Activated CD4-positive, alpha-beta memory T cell treated with anti-CD3 and anti-CD28 coated beads, Interleukin-2, amount 10 ng/mL, durations not matched to agents 7 days and 5 days (primary cell): Measurements from ENCODE around the gene SUFU. TPM values are rescaled to one million over a fixed set of nuclear protein-coding genes. Genes with fewer than 3 reads are reported as not detected.
"Not testable (repeated sequence)": the region's sequence is repeated elsewhere in the genome, so short reads cannot be mapped to it uniquely, and the experiment has no call there.

Experiments used
- CTCF ChIA-PET: fragments of 350-600 bp; sonication (Branson Sonifier 250); formaldehyde crosslinking; loops from one replicate; lab custom pipeline; 2021; ENCODE audit warnings: antibody characterized with exemption, inconsistent platforms; lab: Charles Lee
- POLR2A ChIA-PET: fragments of 350-600 bp; sonication (Branson Sonifier 250); formaldehyde crosslinking; loops from one replicate; lab custom pipeline; 2021; ENCODE audit warnings: antibody characterized with exemption; lab: Charles Lee
- DNase-seq: peaks from one replicate; pipeline ENCODE4 v3.0.0-alpha.2; 2020
- H3K27ac Mint-ChIP-seq: one replicate; pipeline ENCODE4 v1.8.0; 2021; ENCODE audit warnings: mild to moderate bottlenecking, mixed read lengths
- H3K27me3 Mint-ChIP-seq: one replicate; pipeline ENCODE4 v1.8.0; 2021; ENCODE audit warnings: mixed read lengths
- H3K36me3 Mint-ChIP-seq: one replicate; pipeline ENCODE4 v1.8.0; 2021; ENCODE audit warnings: low read depth, mixed read lengths
- H3K4me1 Mint-ChIP-seq: one replicate; pipeline ENCODE4 v1.8.0; 2021; ENCODE audit warnings: mixed read lengths
- H3K4me3 Mint-ChIP-seq: one replicate; pipeline ENCODE4 v1.8.0; 2021; ENCODE audit warnings: mild to moderate bottlenecking, mixed read lengths
- H3K9me3 Mint-ChIP-seq: one replicate; pipeline ENCODE4 v1.8.0; 2021; ENCODE audit warnings: mixed read lengths
- total RNA-seq, 2 experiments: library from RNA; stranded (reverse); gene quantifications; one replicate each; pipeline ENCODE4 v1.2.3, GENCODE V29; 2021

The SUFU gene
- total RNA-seq, 2 experiments from 2014 or later: 18.0 to 19.6 TPM

DNA sequence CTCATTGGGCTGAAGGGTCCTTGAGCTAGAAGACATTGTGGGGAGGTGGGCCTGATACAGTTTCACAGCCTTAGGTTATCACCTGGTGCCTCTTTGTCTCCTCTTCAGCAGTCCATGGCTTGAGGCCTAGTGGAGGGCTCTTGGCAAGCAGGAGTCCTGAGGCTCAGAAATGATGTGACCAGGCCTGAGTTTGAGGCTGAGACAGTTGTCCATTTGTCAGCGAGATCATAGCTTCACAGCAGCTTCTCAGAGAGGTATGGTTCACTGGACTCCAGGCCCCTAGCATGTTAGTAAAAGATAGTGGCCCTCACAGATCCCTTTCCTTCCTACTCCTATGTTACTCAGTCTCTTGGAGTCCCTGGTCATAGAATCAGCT, 19.1 kb downstream of the SUFU start:
- no peaks in the 10 kb centered on the region for H3K27me3 Mint-ChIP-seq
- no peak overlapping the region for H3K4me3 Mint-ChIP-seq
- H3K27ac Mint-ChIP-seq: no peak overlapping the region
- no peaks in the 10 kb centered on the region for H3K9me3 Mint-ChIP-seq
- DNase-seq: no peak
- H3K36me3 Mint-ChIP-seq: peaks cover 14% of the 10 kb centered on the region
- H3K4me1 Mint-ChIP-seq: peaks cover 5% of the 10 kb centered on the region
- CTCF ChIA-PET: no interaction called here
- POLR2A ChIA-PET: no interaction called here

- Mint-ChIP-seq H3K4me1 (peaks cover 5% of the 10 kb centered on the region), H3K9me3 (no peaks in the 10 kb centered on the region), H3K27me3 (no peaks in the 10 kb centered on the region), H3K27ac (no peak overlapping the region), H3K4me3 (no peak overlapping the region), H3K36me3 (peaks cover 14% of the 10 kb centered on the region)
- POLR2A ChIA-PET: no interaction called here
- CTCF ChIA-PET: interaction anchor here (0.7 kb wide), 1 partner anchor 55 kb away, joined by 3 read pairs; no protein-coding TSS in a partner anchor
- DNase-seq: no peak
Measured at GRCh38 chr10:102523250-102524029, 19.7 kb downstream of the SUFU start.

DNA sequence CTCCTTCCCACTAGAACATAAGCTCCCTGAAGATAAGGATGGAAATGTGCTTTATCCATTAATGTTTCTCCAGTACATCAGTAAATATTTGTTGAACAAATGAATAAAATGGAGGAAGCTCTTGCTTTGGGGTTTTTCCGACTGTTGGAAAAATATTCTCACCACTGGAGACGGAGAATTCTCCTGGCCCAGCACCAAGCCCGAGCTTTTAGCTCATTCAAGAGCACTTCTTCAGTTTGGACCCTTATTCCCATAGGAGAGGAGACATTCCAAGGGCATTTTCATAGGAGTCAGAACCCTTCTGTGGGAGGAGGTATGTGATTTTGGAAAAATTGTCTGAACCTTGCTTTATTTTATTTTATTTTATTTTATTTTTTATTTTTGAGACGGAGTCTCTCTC, 21.0 kb downstream of the SUFU start:
- no peaks in the 10 kb centered on the region for H3K9me3 Mint-ChIP-seq
- POLR2A ChIA-PET: interaction anchor here (0.7 kb wide), 1 partner anchor 72 kb away, joined by 3 read pairs; no protein-coding TSS in a partner anchor
- DNase-seq: no peak
- H3K4me1 Mint-ChIP-seq: peaks cover 8% of the 10 kb centered on the region
- peaks cover 14% of the 10 kb centered on the region for H3K36me3 Mint-ChIP-seq
- CTCF ChIA-PET: interaction anchor here (0.7 kb wide), 1 partner anchor 545 kb away, joined by 4 read pairs; no protein-coding TSS in a partner anchor
- H3K27ac Mint-ChIP-seq: no peak overlapping the region
- H3K4me3 Mint-ChIP-seq: no peak overlapping the region
- H3K27me3 Mint-ChIP-seq: no peaks in the 10 kb centered on the region

GRCh38 chr10:102527546-102527945, 23.8 kb downstream of the SUFU start:
- ChIA-PET POLR2A (no interaction called here), CTCF (no interaction called here)
- Mint-ChIP-seq H3K27me3 (no peaks in the 10 kb centered on the region), H3K4me3 (no peak overlapping the region), H3K36me3 (peaks cover 10% of the 10 kb centered on the region), H3K4me1 (peaks cover 8% of the 10 kb centered on the region), H3K9me3 (no peaks in the 10 kb centered on the region), H3K27ac (no peak overlapping the region)
- DNase-seq: no peak

DNA sequence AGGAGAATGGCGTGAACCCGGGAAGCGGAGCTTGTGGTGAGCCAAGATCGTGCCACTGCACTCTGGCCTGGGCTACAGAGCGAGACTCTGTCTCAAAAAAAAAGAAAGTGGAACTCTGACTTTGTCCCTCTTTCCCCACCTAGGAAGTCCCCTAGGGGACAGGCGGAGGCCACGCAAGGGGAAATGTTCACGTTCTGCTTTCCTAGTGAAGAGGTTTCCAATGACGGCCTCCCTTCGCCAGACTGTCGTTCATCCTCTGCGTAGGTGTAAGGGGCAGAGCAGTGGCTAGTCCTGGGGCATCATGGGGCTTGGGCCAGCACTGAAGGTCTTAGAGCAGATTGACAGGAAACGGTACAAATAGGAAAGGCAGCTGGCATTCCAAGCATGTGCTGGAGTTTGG, 30.6 kb downstream of the SUFU start:
- Mint-ChIP-seq H3K27me3 (no peaks in the 10 kb centered on the region), H3K27ac (no peak overlapping the region), H3K9me3 (no peaks in the 10 kb centered on the region), H3K4me3 (no peak overlapping the region), H3K36me3 (peaks cover 6% of the 10 kb centered on the region), H3K4me1 (no peaks in the 10 kb centered on the region)
- no peak for DNase-seq
- ChIA-PET POLR2A (no interaction called here), CTCF (no interaction called here)

GRCh38 chr10:102534966-102535365, 31.2 kb downstream of the SUFU start:
- DNase-seq, H3K36me3 Mint-ChIP-seq, POLR2A ChIA-PET, H3K4me3 Mint-ChIP-seq, CTCF ChIA-PET, H3K4me1 Mint-ChIP-seq, H3K9me3 Mint-ChIP-seq, H3K27me3 Mint-ChIP-seq, H3K27ac Mint-ChIP-seq: not testable (repeated sequence)

DNA sequence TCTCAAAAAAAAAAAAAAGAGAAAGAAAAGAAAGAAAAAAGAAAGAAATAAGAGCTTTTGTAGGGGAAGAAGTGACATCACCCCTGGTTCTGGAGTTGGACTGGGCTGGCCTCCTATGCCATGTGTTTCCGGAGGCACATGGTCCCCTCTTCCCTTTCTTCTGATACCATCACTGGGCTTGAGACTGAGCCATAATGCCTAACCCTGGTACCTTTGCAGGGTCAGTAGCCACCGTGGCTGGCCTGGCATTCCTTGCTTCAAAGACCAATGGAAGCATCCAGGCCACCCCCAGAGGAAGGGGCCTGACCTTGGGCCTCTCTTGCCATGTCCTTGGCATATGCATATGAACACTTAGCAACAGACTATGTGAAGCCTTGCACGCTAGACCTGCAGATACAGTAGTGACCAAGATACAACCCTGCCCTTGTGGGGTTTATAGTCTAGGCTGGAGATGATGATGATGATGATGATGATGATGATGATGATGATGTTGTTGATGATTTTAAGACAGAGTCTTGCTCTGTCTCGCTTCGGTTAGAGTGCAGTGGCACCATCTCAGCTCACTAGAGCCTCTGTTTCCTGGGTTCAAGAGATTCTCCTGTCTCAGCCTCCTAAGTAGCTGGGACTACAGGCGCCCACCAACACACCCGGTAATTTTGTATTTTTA, 31.8 kb downstream of the SUFU start:
- H3K4me1 Mint-ChIP-seq: no peaks in the 10 kb centered on the region
- peaks cover 6% of the 10 kb centered on the region for H3K36me3 Mint-ChIP-seq
- H3K4me3 Mint-ChIP-seq: no peak overlapping the region
- H3K27ac Mint-ChIP-seq: no peak overlapping the region
- no peaks in the 10 kb centered on the region for H3K27me3 Mint-ChIP-seq
- no peaks in the 10 kb centered on the region for H3K9me3 Mint-ChIP-seq
- no peak for DNase-seq
- ChIA-PET POLR2A (no interaction called here), CTCF (no interaction called here)

GRCh38 chr10:102537367-102537766, 33.6 kb downstream of the SUFU start:
- ChIA-PET CTCF (no interaction called here), POLR2A (no interaction called here)
- no peak overlapping the region for H3K27ac Mint-ChIP-seq
- no peaks in the 10 kb centered on the region for H3K27me3 Mint-ChIP-seq
- H3K4me3 Mint-ChIP-seq: no peak overlapping the region
- H3K36me3 Mint-ChIP-seq: peaks cover 6% of the 10 kb centered on the region
- DNase-seq: no peak
- no peaks in the 10 kb centered on the region for H3K4me1 Mint-ChIP-seq
- no peaks in the 10 kb centered on the region for H3K9me3 Mint-ChIP-seq

- DNase-seq: no peak
- H3K4me1 Mint-ChIP-seq: peaks cover 6% of the 10 kb centered on the region
- ChIA-PET POLR2A (no interaction called here), CTCF (no interaction called here)
- peaks cover 5% of the 10 kb centered on the region for H3K36me3 Mint-ChIP-seq
- no peaks in the 10 kb centered on the region for H3K27me3 Mint-ChIP-seq
- H3K9me3 Mint-ChIP-seq: no peaks in the 10 kb centered on the region
- no peak overlapping the region for H3K4me3 Mint-ChIP-seq
- H3K27ac Mint-ChIP-seq: no peak overlapping the region
Measured at GRCh38 chr10:102537948-102538347, 34.2 kb downstream of the SUFU start.

GRCh38 chr10:102538811-102539210, 35.0 kb downstream of the SUFU start:
- no peaks in the 10 kb centered on the region for H3K27me3 Mint-ChIP-seq
- ChIA-PET POLR2A (no interaction called here), CTCF (interaction anchor here (0.6 kb wide), 1 partner anchor 37 kb away, joined by 3 read pairs; no protein-coding TSS in a partner anchor)
- no peak for DNase-seq
- H3K27ac Mint-ChIP-seq: no peak overlapping the region
- H3K4me1 Mint-ChIP-seq: peaks cover 7% of the 10 kb centered on the region
- no peaks in the 10 kb centered on the region for H3K9me3 Mint-ChIP-seq
- H3K4me3 Mint-ChIP-seq: no peak overlapping the region
- H3K36me3 Mint-ChIP-seq: peaks cover 5% of the 10 kb centered on the region

DNA sequence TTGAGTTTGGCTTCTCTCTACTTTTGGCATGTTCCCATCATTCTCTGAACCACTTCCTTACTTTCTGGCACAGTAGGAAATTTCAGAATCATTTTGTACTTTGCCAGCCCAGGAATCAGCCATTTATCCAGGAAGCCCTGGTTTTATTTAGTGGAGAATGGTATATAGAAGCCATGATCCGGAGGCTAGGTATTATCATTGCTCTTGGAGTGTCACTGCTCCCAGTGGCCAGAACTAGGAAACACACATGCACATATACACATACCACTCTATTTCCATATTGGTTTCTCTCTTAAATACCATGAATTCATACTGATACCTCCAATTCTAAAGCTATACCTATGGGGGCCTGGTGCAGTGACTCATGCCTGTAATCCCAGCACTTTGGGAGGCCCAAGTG, 36.3 kb downstream of the SUFU start:
- no peak for DNase-seq

DNA sequence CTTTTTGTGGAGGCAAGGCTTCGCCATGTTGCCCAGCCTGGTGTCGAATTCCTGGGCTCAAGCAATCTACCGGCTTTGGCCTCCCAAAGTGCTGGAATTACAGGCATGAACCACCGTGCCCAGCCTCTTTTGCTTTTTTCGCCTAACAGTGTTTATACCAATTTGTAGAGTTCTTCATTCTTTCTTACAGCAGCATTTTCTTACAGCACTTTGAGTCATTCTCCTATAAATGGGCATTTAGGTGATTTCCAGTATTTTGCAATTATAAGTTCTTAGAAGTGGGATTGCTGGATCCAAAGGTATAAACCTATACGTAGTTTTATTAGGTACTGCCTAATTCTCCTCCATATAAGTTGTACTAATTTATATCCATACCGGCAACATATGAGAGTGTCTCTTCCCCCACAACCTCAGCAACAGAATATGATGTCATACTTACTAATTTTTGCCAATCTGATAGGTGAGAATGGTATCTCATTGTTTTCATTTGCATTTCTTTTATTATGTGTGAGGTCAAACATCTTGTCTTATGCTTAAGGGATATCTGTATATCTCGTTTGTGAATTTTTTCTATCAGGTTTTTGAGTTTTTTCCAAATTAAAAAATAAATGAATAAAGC, 39.1 kb downstream of the SUFU start:
- H3K36me3 Mint-ChIP-seq: peaks cover 5% of the 10 kb centered on the region
- no peaks in the 10 kb centered on the region for H3K9me3 Mint-ChIP-seq
- DNase-seq: no peak
- H3K27me3 Mint-ChIP-seq: no peaks in the 10 kb centered on the region
- no peak overlapping the region for H3K27ac Mint-ChIP-seq
- no peak overlapping the region for H3K4me3 Mint-ChIP-seq
- H3K4me1 Mint-ChIP-seq: peaks cover 7% of the 10 kb centered on the region
- ChIA-PET CTCF (no interaction called here), POLR2A (no interaction called here)

More for the DNA sequence above, 36.3 kb downstream of the SUFU start:
- POLR2A ChIA-PET: no interaction called here
- peaks cover 5% of the 10 kb centered on the region for H3K36me3 Mint-ChIP-seq
- H3K27me3 Mint-ChIP-seq: no peaks in the 10 kb centered on the region
- peaks cover 7% of the 10 kb centered on the region for H3K4me1 Mint-ChIP-seq
- H3K9me3 Mint-ChIP-seq: no peaks in the 10 kb centered on the region
- CTCF ChIA-PET: no interaction called here
- H3K4me3 Mint-ChIP-seq: no peak overlapping the region
- H3K27ac Mint-ChIP-seq: no peak overlapping the region

DNA sequence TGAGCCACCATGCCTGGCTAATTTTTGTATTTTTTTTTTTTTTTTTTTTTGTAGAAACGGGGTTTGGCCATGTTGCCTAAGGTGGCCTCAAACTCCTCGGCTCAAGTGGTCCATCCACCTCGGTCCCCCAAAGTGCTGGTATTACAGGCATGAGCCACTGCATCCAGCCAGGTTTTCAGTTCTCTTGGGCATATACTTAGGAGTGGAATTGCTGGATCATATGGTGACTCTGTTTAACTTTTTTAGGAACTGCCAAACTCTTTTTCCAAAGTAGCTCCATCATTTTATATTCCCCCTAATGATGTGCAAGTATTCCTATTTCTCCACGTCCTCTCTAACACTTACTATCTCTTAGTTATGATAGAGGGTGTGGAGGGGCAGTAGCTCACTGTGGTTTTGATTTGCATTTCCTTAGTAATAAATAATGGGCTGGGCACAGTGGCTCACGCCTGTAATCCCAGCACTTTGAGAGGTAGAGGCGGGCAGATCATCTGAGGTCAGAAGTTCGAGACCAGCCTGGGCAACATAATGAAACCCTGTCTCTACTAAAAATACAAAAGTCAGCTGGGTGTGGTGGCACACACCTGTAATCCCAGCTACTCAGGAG, 41.6 kb downstream of the SUFU start:
- Mint-ChIP-seq H3K4me1 (peaks cover 7% of the 10 kb centered on the region), H3K27ac (no peak overlapping the region), H3K4me3 (no peak overlapping the region), H3K27me3 (no peaks in the 10 kb centered on the region), H3K9me3 (no peaks in the 10 kb centered on the region), H3K36me3 (peaks cover 8% of the 10 kb centered on the region)
- no peak for DNase-seq
- CTCF ChIA-PET: no interaction called here
- POLR2A ChIA-PET: no interaction called here
